KOPT-K1 (cell line): ENCODE data around the gene CTDP1.

Experiments used
- H3K27ac ChIP-seq: fragments of 200-600 bp; sonication (generic); 2 replicates; pipeline ENCODE4 v1.5.1; 2016; ENCODE audit warnings: antibody characterized with exemption, mild to moderate bottlenecking, low read depth, low read length; ENCODE audit not compliant: poor library complexity, severe bottlenecking
- H3K36me3 ChIP-seq: fragments of 200-600 bp; sonication (generic); 2 replicates; pipeline ENCODE4 v1.5.1; 2017; ENCODE audit warnings: antibody characterized with exemption, mild to moderate bottlenecking, low read length, moderate library complexity; ENCODE audit not compliant: insufficient read depth
- H3K9me3 ChIP-seq: fragments of 200-600 bp; sonication (generic); 2 replicates; pipeline ENCODE4 v1.5.1; 2017; ENCODE audit warnings: antibody characterized with exemption, low read length, mild to moderate bottlenecking; ENCODE audit not compliant: insufficient read depth, poor library complexity, severe bottlenecking

Gene CTDP1

DNA sequence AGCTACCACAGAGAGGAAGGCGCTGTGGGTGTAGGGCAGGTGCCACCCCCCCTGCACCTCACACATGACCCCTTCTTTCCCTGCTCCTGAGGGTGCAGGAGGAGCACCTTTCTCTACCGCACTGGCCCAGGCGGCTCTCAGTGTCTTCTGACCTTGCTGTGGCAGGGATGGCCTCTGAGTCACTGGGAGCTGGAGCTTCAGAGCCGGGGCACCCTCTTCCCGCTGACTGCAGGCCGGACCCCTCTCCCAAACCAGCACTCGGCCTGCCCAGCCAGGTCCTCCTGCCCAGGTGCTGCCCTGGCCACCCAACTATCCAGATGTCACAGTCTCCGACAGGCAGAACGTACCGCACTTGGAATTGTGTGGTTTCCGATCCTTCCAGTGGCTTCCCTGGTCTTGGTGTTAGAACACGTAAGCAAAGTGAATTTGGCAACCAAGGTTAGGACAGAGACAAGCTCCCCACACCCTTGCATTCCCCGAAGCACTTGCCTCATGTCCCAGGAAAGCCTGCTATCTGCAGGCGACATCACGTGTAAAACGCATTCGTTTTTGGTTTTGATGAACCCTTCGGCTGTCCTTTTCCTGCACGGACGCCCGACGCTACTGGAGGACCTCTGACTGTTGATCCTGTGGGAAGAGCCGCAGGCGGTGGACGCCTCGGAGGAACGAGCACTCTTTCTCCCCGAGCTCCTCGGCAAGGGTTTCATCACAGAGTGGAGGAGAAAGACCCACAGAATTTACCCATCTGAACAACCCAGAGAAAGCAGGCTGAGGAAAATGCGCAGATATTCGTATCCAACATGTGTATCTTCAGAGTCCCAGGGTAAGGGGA is 93.5 kb downstream of the CTDP1 start:
- H3K27ac ChIP-seq, result no peak overlapping the region
- peaks cover 8% of the 10 kb centered on the region for H3K9me3 ChIP-seq
- H3K36me3 ChIP-seq, result no peaks in the 10 kb centered on the region

DNA sequence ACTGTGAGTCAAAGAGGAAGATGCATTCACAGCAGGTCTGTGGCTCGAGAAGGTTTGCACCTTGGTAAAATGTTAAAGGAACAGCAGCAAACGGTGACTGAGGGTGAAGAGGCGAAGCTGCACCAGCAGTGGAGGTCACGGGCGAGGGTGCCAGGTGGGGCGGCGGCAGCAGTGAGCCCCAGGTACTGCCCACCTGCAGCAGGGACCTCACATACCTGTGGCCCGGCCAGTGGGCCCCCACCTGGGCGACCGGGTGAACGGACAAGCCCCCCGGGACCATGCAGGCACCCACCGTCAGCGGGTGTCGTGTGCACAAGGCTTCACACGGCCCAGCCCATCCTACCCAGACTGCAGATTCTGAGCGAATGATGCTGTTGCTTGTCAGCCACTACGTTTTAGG is 94.5 kb downstream of the CTDP1 start:
- no peaks in the 10 kb centered on the region for H3K36me3 ChIP-seq
- H3K9me3 ChIP-seq, result no peaks in the 10 kb centered on the region
- H3K27ac ChIP-seq, result no peak overlapping the region

DNA sequence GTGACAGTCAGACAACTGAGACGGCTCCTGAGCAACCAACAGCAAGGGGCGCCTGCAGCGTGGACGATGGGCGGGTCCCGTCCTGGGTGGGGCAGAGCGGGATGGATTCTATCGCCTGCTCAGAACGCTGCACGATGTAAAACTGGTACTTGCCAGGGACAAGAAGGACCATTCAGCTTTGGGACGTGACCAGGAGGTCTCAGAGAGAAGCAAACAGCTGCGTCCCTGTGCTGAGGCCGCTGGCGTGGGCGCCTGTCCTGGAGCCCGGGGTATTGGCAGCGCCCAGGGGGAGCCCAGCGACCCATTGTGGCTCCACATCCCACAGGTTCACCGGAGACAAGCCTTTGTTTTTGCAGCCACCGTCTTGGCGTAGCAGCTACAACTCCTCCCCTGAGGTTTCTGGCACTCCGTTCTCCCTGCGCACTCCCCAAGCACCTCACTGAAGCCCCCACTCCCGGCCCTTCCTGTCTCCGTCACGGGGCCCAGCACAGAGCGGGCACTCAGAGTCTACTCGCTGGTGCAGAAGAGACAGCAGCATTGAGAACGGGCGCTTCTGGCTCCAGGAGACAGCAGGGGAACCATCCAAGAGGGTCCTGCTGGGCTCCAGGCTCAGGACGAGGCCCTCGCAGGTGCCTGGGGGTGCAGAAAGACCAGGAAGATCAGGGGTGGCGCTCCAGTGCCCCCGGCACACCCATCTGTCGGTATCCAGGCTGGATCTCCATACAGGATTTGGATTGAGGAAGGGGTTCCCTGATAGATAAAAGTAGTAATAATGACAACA is 96.0 kb downstream of the CTDP1 start:
- H3K9me3 ChIP-seq, result no peaks in the 10 kb centered on the region
- no peaks in the 10 kb centered on the region for H3K36me3 ChIP-seq
- no peak overlapping the region for H3K27ac ChIP-seq

DNA sequence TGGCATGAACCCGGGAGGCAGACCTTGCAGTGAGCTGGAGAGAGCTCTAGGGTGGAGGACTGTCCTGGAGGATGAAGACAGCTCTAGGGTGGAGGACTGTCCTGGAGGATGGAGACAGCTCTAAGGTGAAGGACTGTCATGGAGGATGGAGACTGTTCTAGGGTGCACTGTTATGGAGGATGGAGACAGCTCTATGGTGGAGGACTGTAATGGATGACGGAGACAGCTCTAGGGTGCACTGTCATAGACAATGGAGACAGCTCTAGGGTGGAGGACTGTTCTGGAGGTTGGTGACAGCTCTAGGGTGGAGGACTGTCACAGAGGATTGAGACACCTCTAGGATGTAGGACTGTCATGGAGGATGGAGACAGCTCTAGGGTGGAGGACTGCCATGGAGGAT is 97.1 kb downstream of the CTDP1 start:
- Histone ChIP-seq H3K36me3 (no peaks in the 10 kb centered on the region), H3K27ac (no peak overlapping the region), H3K9me3 (no peaks in the 10 kb centered on the region)

DNA sequence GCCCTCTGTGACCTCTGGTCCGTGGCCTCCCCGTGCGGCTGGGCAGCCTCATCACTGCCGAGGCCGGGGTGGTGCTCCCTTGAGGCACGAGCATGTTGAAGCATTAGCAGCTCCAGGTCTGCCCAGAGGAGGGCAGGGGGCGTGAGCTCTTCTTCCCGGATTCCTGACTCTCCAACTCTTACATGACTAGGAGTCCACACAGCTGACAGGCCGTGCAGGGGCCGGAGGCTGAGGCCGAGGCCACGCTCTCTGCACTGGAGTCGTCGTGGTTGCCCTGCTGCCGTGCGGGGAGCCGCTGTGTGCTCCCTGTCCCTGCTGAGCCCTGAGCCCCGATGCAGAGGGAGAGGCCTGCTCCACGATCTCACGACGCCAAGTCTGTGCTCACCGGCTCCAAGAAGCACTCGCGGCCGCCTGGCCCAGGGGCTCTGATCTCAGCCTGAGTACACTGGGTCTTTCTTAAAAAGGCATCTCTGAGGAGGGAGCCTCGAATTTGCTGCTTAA is 98.7 kb downstream of the CTDP1 start:
- H3K36me3 ChIP-seq, result no peaks in the 10 kb centered on the region
- no peaks in the 10 kb centered on the region for H3K9me3 ChIP-seq
- no peak overlapping the region for H3K27ac ChIP-seq

DNA sequence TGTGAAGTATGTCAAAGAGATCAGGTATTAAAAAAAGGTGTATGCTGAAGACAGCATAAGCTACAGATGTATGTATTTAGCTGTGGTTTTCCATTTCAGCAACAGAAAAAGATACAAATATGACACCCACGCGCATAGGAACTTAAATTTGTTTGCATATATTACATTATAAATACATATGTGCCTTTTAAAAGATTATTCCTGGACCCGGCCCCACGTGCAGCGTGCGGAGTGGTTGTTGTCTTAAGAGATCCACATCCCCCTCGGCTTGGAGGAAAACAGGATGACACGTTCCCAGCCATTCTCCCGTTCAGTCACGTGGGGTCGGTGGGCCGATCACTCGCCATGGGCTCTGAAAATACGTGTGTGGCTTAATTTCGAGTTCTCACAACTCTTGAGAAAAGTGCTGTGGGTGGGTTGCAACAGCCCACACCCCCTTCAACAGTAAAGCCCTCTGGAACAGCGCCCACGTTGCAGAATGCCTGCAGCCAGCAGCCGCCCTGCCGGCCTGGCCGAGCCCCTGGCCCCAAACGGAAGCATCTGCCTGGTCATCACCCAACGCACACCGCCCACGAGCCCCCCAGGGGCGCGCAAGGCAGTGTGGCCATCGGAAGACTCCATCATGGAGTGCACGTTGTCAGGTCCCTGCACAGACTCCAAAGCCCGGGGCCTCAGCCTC is 99.6 kb downstream of the CTDP1 start:
- H3K36me3 ChIP-seq, result no peaks in the 10 kb centered on the region
- no peaks in the 10 kb centered on the region for H3K9me3 ChIP-seq
- H3K27ac ChIP-seq, result no peak overlapping the region

DNA sequence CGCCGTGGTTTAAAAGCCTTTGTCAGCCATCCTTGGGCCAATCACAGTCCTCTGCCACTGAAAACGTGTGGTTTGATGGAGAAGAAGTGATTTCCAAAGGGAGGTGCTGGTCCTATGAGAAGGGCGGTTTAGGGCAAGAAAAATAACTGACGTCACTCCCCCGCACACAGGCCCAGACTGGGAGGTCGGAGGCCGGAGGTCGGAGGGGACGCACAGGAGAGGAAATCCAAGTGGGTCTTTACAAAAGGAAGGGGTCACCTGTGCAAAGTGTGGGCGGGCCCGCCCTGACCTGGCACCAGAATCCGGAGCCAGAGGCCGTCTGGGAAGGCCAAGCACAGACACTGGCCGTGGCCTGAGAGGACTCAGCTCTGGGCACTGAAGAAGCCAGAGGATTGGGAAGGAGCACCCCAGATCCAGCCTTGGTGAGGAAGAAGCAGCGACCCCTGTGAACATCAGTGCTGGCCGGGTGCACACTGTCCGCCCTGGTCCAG is 100.1 kb downstream of the CTDP1 start:
- Histone ChIP-seq H3K27ac (no peak overlapping the region), H3K36me3 (no peaks in the 10 kb centered on the region), H3K9me3 (no peaks in the 10 kb centered on the region)

DNA sequence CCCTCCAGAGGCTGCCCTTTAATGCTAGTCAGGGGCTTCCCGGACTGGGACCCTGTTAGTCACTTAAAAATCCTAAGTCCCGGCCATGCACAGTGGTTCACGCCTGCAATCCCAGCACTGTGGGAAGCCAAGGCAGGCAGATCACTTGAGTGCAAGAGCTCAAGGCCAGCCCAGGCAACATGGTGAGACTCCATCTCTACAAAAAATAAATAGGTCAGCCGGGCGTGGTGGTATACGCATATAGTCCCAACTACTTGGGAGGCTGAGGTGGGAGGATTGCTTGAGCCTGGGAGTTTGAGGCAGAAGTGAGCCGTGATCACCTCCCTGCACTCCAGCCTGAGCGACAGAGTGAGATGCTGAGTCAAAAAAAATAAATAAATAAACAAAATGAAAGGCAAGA is 100.9 kb downstream of the CTDP1 start:
- no peaks in the 10 kb centered on the region for H3K9me3 ChIP-seq
- no peaks in the 10 kb centered on the region for H3K36me3 ChIP-seq
- no peak overlapping the region for H3K27ac ChIP-seq

DNA sequence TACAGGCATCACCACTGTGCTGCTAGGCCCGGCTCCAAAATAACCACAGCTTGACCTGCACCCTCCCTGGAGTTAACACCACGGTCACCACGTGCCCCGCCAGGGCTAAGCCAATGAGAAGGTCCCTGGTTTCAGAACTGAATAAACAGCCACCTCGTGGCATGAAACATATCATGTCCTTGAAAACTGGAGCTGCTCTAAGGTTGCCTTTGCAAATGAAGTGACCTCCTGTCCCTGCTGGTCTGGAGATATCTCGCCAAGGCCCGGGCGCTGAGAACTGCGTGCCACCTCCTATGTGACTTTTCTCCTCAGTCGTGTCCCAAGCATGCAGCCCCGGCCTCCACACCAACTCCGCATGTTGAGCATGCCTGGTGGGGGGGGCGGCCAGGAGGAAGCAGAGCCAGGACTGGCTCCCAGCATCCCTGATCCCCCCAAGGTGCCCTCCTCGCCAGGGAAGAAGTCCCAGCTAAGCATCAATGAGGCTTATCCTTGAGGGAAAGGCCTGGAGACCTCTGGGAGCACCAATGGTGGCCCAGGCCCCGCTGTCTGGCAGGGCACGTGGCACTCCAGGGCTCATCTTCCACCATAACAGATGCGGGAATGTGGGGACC is 101.8 kb downstream of the CTDP1 start:
- H3K27ac ChIP-seq, result no peak overlapping the region
- no peaks in the 10 kb centered on the region for H3K36me3 ChIP-seq
- H3K9me3 ChIP-seq, result no peaks in the 10 kb centered on the region

DNA sequence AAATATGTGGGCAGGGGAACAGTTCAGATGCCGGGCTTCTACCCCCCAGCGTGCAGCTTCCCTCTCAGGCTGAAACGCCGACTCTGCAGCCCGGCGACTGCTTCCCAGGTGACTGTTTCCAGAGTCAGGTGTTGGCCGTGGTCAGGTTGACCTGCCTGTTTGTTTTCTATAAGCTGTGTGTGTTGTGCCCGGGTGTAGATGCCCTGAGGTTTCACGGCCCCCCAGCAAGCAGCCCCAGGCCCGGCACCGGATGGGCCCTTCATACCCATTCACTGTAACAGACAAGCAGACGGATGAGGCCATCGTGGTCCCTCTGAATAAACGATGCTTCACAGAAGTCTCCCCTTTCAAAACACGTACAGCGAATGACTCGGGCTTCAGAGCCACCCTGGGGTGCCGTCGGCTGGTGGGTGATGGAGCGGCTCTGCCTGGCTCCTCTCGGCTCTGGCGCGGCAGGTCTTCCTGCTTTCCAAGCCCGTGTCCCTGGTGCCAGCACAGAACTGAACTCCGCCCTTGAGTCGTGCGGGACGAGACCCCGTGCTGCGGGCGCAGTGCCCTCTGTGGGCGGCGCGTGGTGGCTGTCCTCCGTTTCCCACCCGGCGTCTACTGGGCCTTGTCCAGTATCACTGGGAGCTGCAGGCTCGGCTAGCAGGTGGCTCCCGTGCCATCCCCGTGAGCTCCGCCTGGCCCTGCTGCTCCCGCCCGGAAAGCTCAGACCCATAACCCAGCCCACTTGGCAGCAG is 103.1 kb downstream of the CTDP1 start:
- H3K27ac ChIP-seq, result no peak overlapping the region
- H3K9me3 ChIP-seq, result no peaks in the 10 kb centered on the region
- no peaks in the 10 kb centered on the region for H3K36me3 ChIP-seq

DNA sequence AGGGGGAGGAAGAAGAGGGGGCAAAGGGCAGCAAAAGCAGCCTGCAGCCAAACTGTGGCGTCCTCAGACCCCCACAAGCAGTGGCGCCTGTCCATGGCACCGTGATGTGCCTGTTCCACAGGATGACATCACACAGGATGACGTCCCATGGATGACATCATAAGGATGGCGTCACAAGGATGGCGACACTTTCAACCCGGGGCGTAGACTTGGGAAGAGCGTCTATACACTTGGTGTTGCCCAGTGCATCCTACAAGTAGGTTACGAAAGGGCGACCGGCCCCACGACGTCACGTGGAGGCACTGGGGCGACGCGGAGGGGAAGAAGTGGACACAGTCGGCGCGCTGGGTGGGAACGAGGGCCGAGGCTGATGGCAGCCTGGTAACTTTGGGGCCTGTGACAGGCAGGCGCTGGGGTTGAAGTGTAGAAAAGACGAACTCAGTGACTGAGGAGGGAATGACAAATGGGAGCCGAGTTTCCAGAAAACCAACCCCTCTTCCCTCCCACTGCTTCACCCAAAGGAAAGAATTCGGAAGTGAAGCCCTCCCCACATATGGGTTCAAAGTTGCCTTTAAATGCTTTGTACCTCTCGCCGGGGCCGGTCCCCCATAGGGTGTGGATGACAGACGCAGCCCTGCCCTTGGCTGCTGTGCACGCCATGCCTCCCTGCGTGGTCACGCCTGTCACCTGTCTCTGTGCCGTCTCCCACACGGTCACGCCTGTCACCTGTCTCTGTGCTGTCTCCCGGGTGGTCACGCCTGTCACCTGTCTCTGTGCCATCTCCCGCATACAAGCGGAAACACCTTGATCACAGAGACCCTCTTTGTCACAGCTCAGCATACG is 104.7 kb downstream of the CTDP1 start:
- Histone ChIP-seq H3K9me3 (no peaks in the 10 kb centered on the region), H3K36me3 (no peaks in the 10 kb centered on the region), H3K27ac (no peak overlapping the region)

DNA sequence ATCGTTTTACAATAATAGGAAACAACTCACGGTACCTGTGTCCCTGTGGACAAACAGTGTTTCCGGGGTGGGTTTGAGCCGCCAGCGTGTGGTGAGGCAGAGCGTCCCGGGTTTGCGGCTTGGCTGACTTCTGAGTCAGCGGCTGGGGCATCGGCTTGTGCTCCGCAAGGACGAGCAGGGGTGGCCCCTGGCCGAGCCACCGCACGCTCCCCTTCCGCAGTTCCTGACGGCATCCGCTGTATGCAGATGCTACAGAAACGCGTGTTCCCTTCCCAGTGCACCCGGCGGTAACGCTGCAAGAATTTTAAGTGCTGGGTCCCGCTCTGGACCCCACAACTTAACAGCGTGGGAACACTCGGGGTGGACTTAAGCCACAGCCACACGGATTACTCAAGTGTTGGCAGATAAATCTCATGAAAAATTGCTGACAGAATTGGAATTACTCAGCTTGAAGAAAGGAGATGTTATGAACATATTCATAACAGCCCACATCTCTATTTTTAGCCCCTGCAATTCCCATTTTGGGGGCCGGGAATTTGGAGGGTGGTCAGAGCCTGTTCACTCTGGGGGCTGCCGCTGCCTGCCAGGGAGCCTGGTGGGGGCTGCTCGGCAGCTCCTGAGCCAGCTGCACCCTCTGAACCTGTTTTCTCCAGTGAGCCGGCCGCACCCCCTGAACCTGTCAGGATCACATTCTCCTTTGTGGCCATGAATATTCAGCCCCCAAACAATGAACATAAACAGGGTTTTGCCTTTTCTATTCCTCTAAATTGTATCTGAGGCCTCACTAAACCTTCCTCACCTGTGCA is 105.6 kb downstream of the CTDP1 start:
- Histone ChIP-seq H3K27ac (no peak overlapping the region), H3K36me3 (no peaks in the 10 kb centered on the region), H3K9me3 (no peaks in the 10 kb centered on the region)

DNA sequence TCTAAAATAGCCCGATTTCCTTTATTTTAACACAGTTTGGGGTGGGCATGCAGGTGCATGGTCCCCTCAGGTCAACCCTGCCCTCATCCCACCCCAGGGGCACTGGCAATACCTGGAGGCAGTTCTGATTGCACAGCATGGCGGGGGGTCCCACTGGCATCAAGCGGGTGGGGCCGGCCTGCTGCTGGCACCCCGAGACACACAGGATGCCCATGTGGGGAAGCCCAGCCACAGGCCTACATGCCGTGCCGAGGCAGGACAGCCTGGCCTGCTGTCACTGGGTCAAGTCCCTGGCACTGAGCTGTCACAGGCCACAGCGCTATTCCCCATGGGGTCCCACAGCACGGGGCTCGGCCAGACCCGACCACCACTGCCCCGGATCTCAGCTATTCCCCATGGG is 106.2 kb downstream of the CTDP1 start:
- Histone ChIP-seq H3K27ac (no peak overlapping the region), H3K36me3 (no peaks in the 10 kb centered on the region), H3K9me3 (no peaks in the 10 kb centered on the region)
